ENCODE data around the gene LHFPL2. TPM values are rescaled to one million over a fixed set of nuclear protein-coding genes. Genes with fewer than 3 reads are reported as not detected.

The LHFPL2 gene
- total RNA-seq, 2 experiments from 2014 or later: 0.19 to 0.25 TPM

DNA sequence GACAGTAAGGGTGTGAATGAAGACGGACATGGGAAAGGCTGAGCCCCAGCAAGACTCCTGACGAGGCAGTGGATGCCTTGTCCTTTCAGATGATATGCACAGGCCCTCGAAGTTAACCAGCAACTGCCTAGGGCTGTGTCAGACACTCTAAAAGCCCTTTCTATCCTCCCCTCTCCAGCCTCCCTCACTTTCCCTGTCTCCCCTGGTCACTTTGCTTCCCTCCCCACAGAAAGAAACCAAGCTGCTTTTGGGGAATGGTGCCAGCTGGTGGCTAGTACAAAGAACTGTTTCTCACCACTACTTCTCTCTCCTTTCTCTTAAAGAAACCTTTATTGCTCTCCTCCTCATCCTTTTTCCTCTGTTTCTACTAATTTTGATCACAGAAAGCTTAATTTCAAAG, 21.4 kb downstream of the LHFPL2 start:
- no peak overlapping the region for H3K4me3 Mint-ChIP-seq
- peaks cover 12% of the 10 kb centered on the region for H3K27me3 Mint-ChIP-seq
- H3K27ac Mint-ChIP-seq: no peak overlapping the region
- POLR2A ChIA-PET: no interaction called here
- CTCF ChIA-PET: no interaction called here
- DNase-seq (no peak), ATAC-seq (ENCODE audit: poor library complexity) (no peak)
- no peaks in the 10 kb centered on the region for H3K9me3 ChIP-seq (ENCODE audit: control insufficient read depth in 1 of 2, insufficient read depth in 1 of 2, low read length in 2 of 2)
- H3K4me3 ChIP-seq (ENCODE audit: low read length): no peak overlapping the region
- no peak overlapping the region for H3K27ac ChIP-seq (ENCODE audit: low read depth in 1 of 2, low read length in 2 of 2)
- TF ChIP-seq, protein P1, sequence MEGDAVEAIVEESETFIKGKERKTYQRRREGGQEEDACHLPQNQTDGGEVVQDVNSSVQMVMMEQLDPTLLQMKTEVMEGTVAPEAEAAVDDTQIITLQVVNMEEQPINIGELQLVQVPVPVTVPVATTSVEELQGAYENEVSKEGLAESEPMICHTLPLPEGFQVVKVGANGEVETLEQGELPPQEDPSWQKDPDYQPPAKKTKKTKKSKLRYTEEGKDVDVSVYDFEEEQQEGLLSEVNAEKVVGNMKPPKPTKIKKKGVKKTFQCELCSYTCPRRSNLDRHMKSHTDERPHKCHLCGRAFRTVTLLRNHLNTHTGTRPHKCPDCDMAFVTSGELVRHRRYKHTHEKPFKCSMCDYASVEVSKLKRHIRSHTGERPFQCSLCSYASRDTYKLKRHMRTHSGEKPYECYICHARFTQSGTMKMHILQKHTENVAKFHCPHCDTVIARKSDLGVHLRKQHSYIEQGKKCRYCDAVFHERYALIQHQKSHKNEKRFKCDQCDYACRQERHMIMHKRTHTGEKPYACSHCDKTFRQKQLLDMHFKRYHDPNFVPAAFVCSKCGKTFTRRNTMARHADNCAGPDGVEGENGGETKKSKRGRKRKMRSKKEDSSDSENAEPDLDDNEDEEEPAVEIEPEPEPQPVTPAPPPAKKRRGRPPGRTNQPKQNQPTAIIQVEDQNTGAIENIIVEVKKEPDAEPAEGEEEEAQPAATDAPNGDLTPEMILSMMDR (IDR thresholded peaks at IDR 0.05): no peak
- intact Hi-C loops (cut with DNase I, micrococcal nuclease): no loop called here
- no peaks in the 10 kb centered on the region for H3K36me3 Mint-ChIP-seq (ENCODE audit: low read depth)
- no peaks in the 10 kb centered on the region for H3K36me3 ChIP-seq (ENCODE audit: insufficient read depth, low read length)
- no peaks in the 10 kb centered on the region for H3K27me3 ChIP-seq (ENCODE audit: control insufficient read depth in 1 of 2, insufficient read depth in 2 of 2, low read length in 2 of 2)
- no peaks in the 10 kb centered on the region for H3K4me1 ChIP-seq (ENCODE audit: insufficient read depth, low read length)
- no peaks in the 10 kb centered on the region for H3K4me1 Mint-ChIP-seq (ENCODE audit: low read depth)
- no peaks in the 10 kb centered on the region for H3K9me3 Mint-ChIP-seq

DNA sequence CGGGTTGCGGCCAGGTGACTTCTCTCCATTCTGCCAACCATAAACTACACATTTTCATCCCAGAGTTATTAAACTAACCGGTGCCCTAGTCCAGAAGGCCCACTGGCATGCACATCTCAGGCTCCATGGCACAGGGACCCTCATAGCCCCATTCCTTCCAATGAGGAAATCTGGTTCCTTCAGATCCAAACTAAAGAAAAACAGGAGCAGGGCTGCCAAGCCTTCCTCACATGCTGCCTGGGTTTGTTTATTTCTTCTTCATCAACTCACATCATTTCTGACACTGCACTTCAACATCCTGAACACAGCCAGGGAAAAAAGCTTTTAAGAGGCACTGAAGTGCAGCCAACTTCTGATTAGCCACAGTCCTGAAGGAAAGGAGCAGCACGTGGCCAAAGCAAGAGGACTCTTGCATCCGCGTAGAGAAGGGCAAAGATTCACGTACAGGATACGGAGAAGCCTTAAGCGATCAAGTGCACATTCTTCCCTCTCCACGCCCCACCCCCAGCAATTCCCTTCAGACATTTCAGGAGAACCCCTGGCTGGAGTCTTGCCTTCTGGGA, 22.5 kb downstream of the LHFPL2 start:
- Mint-ChIP-seq H3K4me1 (ENCODE audit: low read depth) (no peaks in the 10 kb centered on the region), H3K36me3 (ENCODE audit: low read depth) (no peaks in the 10 kb centered on the region), H3K9me3 (peaks cover 3% of the 10 kb centered on the region), H3K4me3 (no peak overlapping the region), H3K27ac (no peak overlapping the region), H3K27me3 (peaks cover 15% of the 10 kb centered on the region)
- no peaks in the 10 kb centered on the region for H3K36me3 ChIP-seq (ENCODE audit: insufficient read depth, low read length)
- no peaks in the 10 kb centered on the region for H3K4me1 ChIP-seq (ENCODE audit: insufficient read depth, low read length)
- DNase-seq (no peak), ATAC-seq (ENCODE audit: poor library complexity) (no peak)
- POLR2A ChIA-PET: no interaction called here
- intact Hi-C loops (cut with DNase I, micrococcal nuclease): no loop called here
- no peak overlapping the region for H3K27ac ChIP-seq (ENCODE audit: low read depth in 1 of 2, low read length in 2 of 2)
- H3K9me3 ChIP-seq (ENCODE audit: control insufficient read depth in 1 of 2, insufficient read depth in 1 of 2, low read length in 2 of 2): no peaks in the 10 kb centered on the region
- CTCF ChIA-PET: no interaction called here
- TF ChIP-seq, protein P1 (IDR thresholded peaks at IDR 0.05): no peak
- H3K4me3 ChIP-seq (ENCODE audit: low read length): no peak overlapping the region
- no peaks in the 10 kb centered on the region for H3K27me3 ChIP-seq (ENCODE audit: control insufficient read depth in 1 of 2, insufficient read depth in 2 of 2, low read length in 2 of 2)

DNA sequence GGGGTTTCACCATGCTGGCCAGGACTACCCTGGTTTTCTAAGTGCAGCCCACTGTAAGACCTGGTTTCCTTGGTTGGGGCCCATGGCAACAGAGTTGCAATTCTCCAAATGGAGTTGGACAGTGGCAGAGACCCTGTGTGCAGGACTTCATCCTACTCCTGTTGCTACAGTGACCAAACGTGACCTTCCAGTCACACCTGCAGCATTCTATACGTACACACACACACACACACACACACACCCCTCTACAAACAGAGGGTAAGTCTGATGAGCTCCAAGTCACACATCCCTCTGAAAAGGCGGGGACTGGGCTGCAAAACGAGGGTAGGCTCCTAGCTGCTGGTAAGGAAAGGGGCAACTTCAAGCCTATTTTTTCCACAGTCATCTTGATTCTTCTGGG, 23.6 kb downstream of the LHFPL2 start:
- DNase-seq (no peak), ATAC-seq (ENCODE audit: poor library complexity) (no peak)
- H3K4me1 Mint-ChIP-seq (ENCODE audit: low read depth): no peaks in the 10 kb centered on the region
- peaks cover 4% of the 10 kb centered on the region for H3K9me3 Mint-ChIP-seq
- no peaks in the 10 kb centered on the region for H3K36me3 Mint-ChIP-seq (ENCODE audit: low read depth)
- TF ChIP-seq, protein P1 (IDR thresholded peaks at IDR 0.05): no peak
- H3K27me3 ChIP-seq (ENCODE audit: control insufficient read depth in 1 of 2, insufficient read depth in 2 of 2, low read length in 2 of 2): no peaks in the 10 kb centered on the region
- no peaks in the 10 kb centered on the region for H3K9me3 ChIP-seq (ENCODE audit: control insufficient read depth in 1 of 2, insufficient read depth in 1 of 2, low read length in 2 of 2)
- H3K36me3 ChIP-seq (ENCODE audit: insufficient read depth, low read length): no peaks in the 10 kb centered on the region
- no peak overlapping the region for H3K4me3 Mint-ChIP-seq
- ChIA-PET POLR2A (interaction anchor here (0.6 kb wide), 1 partner anchor 23 kb away, joined by 3 read pairs; no protein-coding TSS in a partner anchor), CTCF (no interaction called here)
- H3K27ac ChIP-seq (ENCODE audit: low read depth in 1 of 2, low read length in 2 of 2): no peak overlapping the region
- intact Hi-C loops (cut with DNase I, micrococcal nuclease): no loop called here
- H3K4me3 ChIP-seq (ENCODE audit: low read length): no peak overlapping the region
- peaks cover 17% of the 10 kb centered on the region for H3K27me3 Mint-ChIP-seq
- no peak overlapping the region for H3K27ac Mint-ChIP-seq
- no peaks in the 10 kb centered on the region for H3K4me1 ChIP-seq (ENCODE audit: insufficient read depth, low read length)
